GM18526 (cell line): ENCODE results near the gene UBXN6.

Experiments
- POLR2A ChIP-seq: IDR thresholded peaks from 3 replicates; pipeline ENCODE4 v1.6.1; 2011; ENCODE audit not compliant: insufficient read length; ENCODE audit errors: extremely low read depth

UBXN6 gene, protein sequence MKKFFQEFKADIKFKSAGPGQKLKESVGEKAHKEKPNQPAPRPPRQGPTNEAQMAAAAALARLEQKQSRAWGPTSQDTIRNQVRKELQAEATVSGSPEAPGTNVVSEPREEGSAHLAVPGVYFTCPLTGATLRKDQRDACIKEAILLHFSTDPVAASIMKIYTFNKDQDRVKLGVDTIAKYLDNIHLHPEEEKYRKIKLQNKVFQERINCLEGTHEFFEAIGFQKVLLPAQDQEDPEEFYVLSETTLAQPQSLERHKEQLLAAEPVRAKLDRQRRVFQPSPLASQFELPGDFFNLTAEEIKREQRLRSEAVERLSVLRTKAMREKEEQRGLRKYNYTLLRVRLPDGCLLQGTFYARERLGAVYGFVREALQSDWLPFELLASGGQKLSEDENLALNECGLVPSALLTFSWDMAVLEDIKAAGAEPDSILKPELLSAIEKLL

GRCh38 chr19:4457654-4458395 is at the start of gene UBXN6:
UBXN6 (minus strand) TSS chr19:4457794; CDS start chr19:4457697, 97 bp downstream.
- TF ChIP-seq POLR2A: no peak

DNA sequence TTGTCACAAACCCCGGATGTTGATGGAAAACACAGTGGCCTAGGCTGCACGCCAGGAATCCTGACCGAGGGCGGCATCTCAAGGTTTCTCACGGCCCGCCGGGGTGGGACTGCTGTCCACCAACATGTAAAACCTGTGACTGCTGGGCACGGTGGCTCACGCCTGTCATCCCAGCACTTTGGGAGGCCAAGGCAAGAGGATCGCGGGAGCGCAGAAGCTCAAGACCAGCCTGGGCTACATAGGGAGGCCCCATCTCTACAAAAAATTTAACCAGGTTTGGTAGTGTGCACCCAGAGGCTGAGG is 49.5 kb upstream of the UBXN6 start:
- no peak for TF ChIP-seq POLR2A

DNA sequence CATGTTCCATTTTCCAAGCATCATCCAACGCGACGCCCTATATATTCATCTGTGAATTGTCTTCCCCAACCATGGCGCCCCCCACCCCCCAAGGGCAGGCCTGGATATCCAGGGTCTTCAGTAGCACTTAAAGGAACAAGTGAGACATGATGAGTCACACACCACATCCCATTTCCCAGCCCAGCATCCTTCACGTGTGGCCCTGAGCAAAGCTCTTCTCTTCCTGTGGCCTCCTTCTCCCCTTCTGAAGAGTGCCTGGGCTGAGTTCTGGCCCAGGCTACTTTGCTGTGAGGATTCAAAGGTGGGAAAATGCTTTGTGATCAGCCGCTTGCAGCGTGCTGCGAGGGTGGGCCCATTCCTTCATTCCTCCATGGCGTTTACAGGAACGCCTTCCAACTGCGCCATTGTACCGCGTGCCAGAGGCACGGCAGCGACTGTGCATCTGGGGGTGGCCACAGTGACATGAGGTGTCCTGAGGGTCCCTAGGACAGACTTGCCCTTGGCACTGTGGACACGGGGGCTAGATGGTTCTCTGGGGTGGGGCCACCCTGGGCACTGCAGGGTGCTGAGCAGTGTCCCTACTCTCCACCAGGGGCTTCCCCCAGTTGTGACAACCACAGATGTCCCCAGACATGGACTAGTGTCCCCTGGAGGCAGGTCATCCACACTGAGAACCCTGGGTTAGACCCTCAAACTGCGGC is 49.0 kb upstream of the UBXN6 start:
- no peak for TF ChIP-seq POLR2A

GRCh38 chr19:4505570-4506448 is 48.2 kb upstream of the UBXN6 start:
- no peak for TF ChIP-seq POLR2A

GRCh38 chr19:4504891-4505569 is 47.4 kb upstream of the UBXN6 start:
- TF ChIP-seq POLR2A: no peak

DNA sequence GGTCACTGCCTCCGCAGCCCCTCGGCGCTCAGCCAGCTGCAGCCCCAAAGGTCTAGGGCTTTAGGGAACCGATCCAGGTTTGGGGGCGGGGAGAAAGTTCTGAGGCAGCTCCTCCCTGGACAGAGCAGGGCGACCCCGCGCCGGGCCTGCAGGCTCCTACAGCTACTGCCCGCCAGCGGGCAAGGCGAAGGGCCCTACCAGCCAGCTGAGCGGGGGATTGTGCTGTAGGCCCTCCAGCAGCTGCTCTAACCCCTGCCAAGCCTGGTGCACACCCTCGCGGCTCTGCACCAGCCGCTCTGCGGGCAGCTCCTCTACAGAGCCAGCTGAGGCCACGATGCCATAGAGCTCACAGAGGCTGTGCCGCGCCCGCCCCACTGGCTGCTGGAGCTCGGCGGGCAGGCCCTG is 46.7 kb upstream of the UBXN6 start:
- no peak for TF ChIP-seq POLR2A

DNA sequence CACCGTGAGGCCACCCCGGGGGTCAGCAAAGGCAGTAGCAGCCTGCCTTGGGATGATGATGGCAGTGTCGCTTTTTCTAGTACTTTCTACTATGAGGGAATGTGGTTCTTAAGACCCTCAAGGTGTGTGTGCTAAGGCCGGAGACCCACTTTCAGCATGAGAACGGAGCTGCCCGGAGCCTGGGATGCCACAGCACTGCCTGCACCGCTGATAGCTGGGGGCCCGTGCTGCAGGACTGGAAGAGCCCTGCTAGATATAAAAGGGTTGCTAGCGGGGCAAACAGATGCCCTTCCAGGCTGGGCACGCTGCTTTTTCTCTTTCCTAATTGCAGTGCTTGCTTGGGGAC is 46.2 kb upstream of the UBXN6 start:
- TF ChIP-seq POLR2A: no peak

DNA sequence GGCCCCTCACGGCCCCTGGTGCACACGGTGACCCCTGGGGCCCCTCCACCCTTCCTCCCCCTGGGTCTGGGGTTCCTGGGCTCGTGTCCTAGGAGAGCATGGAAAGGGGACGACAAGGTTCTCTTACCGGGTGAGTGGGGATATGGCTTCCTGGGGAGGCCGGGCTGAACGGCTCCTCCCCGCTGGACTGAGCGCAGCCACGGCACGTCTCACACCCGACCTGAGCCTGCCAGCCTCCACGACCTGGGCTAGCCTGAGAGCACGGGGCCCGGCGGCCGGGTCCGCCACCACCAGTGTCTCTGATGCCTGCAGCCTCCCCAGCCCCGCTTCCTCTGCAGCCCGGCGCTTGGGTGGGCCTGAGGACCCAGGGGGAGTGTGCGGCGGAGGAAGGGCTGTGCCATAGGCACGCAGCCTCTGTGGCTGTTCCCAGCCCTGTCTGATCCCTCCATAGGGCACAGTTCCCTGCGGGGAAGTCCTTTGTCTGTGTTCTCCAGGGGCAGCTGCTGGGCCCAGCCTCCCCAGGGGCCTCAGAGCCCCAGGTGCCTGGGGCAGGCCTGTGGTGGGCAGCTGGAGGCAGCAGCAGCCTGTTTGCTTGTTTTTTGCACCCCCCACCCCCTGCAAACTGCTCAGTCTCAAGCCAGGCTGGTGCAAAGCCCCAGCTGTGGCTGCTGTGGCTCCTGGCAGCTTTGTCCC is 45.7 kb upstream of the UBXN6 start:
- no peak for TF ChIP-seq POLR2A

GRCh38 chr19:4502282-4503131 is 44.9 kb upstream of the UBXN6 start:
- TF ChIP-seq POLR2A: no peak

GRCh38 chr19:4501691-4502090 is 44.1 kb upstream of the UBXN6 start:
- no peak for TF ChIP-seq POLR2A

DNA sequence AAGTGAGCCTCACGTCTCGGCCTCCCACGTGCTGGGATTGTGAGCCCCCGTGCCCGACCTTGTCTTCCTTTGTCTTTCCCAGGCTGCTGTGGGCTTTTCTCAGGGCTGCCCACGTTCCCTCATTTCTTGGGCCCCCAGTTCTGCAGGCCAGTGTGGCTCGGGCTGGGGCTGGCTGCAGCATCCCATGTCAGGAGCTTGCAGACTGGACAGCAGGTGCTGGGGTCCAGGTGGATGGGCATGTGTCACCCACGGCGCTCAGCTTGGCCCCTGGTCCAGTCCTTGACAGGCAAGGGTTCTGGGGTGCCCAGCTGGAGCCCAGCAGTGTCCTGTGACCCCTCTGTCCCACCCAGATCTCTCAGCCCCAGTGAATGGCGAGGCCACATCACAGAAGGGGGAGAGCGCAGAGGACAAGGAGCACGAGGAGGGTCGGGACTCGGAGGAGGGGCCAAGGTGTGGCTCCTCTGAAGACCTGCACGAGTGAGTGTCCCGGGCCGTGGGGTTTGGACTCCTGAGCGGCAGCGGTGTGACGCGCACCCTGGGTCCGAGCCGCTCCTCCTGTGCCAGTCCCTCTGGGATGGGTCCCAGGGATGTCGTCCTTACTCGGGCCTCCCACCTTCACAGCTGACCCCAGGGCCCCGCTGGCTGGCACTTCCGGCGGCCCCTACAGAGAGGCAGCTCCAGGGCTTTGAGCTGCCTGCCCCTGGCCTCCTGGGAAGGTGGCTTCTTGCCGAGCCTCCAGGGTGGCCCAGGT is 43.4 kb upstream of the UBXN6 start:
- TF ChIP-seq POLR2A: no peak

- TF ChIP-seq POLR2A: no peak
Measured at GRCh38 chr19:4499855-4500254, 42.3 kb upstream of the UBXN6 start.
